Retinal pigment epithelial cell (primary cell): ENCODE measurements around the gene KIAA1549.

Experiments used
- DNase-seq: peaks from one replicate; pipeline ENCODE4 v3.0.0-alpha.2; 2010; ENCODE audit warnings: low read depth
- H3K4me3 ChIP-seq: 2 replicates; pipeline ENCODE4 v1.5.1; 2011; ENCODE audit warnings: mild to moderate bottlenecking, low read length, control low read depth, moderate library complexity
- CTCF ChIP-seq: conservative IDR thresholded peaks from 2 replicates; pipeline ENCODE4 v1.5.1; 2011; ENCODE audit warnings: low read depth, low read length, control low read depth, inconsistent platforms

The KIAA1549 gene

GRCh38 chr7:138885383-138886147 is 95.6 kb downstream of the KIAA1549 start:
- peak; percentile 32 for TF ChIP-seq CTCF
- no peak for DNase-seq
- no peak overlapping the region for H3K4me3 ChIP-seq

- DNase-seq, result no peak
- no peak overlapping the region for H3K4me3 ChIP-seq
- TF ChIP-seq CTCF, result no peak
Measured at GRCh38 chr7:138882249-138882648, 98.9 kb downstream of the KIAA1549 start.

GRCh38 chr7:138881579-138882188 is 99.5 kb downstream of the KIAA1549 start:
- no peak overlapping the region for H3K4me3 ChIP-seq
- no peak for TF ChIP-seq CTCF
- no peak for DNase-seq

GRCh38 chr7:138880881-138881578 is 100.2 kb downstream of the KIAA1549 start:
- H3K4me3 ChIP-seq, result no peak overlapping the region
- no peak for DNase-seq
- no peak for TF ChIP-seq CTCF

GRCh38 chr7:138879356-138879755 is 101.8 kb downstream of the KIAA1549 start:
- H3K4me3 ChIP-seq, result no peak overlapping the region
- no peak for DNase-seq
- TF ChIP-seq CTCF, result no peak

GRCh38 chr7:138878856-138879255 is 102.3 kb downstream of the KIAA1549 start:
- no peak for DNase-seq
- no peak for TF ChIP-seq CTCF
- H3K4me3 ChIP-seq, result no peak overlapping the region
